Loucy (cell line): ENCODE measurements around the gene SIAH2.

ENCODE experiments used
- EZH2phosphoT487 ChIP-seq: fragments of 200-600 bp; IDR thresholded peaks from 2 replicates; pipeline ENCODE4 v1.6.1; 2018; ENCODE audit warnings: antibody characterized with exemption, mild to moderate bottlenecking, moderate library complexity, borderline replicate concordance
- TF ChIP-seq, protein P1 (sequence below): fragments of 200-600 bp; sonication (generic); conservative IDR thresholded peaks from 2 replicates; pipeline ENCODE4 v1.5.1; 2014; ENCODE audit warnings: mild to moderate bottlenecking, antibody characterized with exemption, low read length

DNA sequence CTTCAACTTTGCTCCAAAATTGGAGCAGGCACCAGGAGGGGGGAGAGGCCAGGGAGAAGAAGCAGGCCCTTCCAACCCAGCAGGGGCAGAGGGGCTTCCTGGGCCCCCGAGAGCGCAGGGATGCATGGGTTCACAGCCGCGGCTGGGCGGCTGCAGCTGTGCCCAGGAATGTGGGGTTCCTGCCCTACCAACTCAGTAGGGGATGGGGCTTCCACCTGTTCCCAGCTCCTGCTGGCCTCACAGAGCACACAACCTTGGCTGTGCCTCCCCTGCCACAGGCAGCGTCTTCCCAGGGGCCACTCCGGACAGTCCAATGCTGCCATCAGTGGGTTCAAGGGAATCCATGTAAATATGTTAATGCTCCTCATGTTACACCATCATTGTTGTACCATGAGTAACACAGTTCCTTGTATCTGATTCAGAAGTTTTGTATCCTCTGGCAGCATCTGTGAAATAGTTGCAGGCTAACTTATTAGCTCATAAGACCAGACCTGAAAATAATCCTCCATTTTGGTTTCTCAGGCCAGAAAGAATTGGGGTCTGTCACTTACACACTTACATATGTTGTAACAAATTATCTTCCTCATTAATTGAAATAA, 12.1 kb upstream of the SIAH2 start:
- TF ChIP-seq, protein P1, sequence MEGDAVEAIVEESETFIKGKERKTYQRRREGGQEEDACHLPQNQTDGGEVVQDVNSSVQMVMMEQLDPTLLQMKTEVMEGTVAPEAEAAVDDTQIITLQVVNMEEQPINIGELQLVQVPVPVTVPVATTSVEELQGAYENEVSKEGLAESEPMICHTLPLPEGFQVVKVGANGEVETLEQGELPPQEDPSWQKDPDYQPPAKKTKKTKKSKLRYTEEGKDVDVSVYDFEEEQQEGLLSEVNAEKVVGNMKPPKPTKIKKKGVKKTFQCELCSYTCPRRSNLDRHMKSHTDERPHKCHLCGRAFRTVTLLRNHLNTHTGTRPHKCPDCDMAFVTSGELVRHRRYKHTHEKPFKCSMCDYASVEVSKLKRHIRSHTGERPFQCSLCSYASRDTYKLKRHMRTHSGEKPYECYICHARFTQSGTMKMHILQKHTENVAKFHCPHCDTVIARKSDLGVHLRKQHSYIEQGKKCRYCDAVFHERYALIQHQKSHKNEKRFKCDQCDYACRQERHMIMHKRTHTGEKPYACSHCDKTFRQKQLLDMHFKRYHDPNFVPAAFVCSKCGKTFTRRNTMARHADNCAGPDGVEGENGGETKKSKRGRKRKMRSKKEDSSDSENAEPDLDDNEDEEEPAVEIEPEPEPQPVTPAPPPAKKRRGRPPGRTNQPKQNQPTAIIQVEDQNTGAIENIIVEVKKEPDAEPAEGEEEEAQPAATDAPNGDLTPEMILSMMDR: no peak
- TF ChIP-seq EZH2phosphoT487: no peak
